GM20000 (cell line): ENCODE data around the gene NHSL2.
"Not testable (repeated sequence)": the region's sequence is repeated elsewhere in the genome, so short reads cannot be mapped to it uniquely, and the experiment has no call there.

ENCODE experiments used
- DNase-seq: peaks from one replicate; pipeline ENCODE4 v3.0.0; 2012; ENCODE audit warnings: low spot score
- TF ChIP-seq, protein P1 (sequence below): IDR thresholded peaks from 2 replicates; pipeline ENCODE4 v1.5.1; 2012; ENCODE audit warnings: mild to moderate bottlenecking, control low read depth; ENCODE audit errors: extremely low read depth, missing control alignments

The NHSL2 gene

DNA sequence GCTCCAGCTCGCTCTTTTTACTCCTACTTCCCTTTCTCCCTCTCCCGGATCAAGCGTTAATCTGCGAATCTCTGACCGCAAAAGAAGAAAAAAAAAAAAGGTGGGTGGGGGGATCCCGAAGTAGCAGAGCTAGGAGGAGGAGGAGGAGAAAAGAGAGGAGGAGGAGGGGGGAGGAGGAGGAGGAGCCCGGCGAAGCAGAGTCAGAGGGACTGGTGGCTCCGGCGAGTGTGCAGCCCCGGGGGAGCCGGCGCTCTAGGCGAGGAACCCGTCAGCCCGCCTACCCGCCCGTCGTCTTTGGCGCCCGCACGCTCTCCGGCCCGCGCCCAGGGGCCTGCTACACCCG is at the start of gene NHSL2:
TSS of gene NHSL2 (plus strand) at position 203 of the 343 bp plus-strand sequence.
- TF ChIP-seq, protein P1, sequence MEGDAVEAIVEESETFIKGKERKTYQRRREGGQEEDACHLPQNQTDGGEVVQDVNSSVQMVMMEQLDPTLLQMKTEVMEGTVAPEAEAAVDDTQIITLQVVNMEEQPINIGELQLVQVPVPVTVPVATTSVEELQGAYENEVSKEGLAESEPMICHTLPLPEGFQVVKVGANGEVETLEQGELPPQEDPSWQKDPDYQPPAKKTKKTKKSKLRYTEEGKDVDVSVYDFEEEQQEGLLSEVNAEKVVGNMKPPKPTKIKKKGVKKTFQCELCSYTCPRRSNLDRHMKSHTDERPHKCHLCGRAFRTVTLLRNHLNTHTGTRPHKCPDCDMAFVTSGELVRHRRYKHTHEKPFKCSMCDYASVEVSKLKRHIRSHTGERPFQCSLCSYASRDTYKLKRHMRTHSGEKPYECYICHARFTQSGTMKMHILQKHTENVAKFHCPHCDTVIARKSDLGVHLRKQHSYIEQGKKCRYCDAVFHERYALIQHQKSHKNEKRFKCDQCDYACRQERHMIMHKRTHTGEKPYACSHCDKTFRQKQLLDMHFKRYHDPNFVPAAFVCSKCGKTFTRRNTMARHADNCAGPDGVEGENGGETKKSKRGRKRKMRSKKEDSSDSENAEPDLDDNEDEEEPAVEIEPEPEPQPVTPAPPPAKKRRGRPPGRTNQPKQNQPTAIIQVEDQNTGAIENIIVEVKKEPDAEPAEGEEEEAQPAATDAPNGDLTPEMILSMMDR = no peak

DNA sequence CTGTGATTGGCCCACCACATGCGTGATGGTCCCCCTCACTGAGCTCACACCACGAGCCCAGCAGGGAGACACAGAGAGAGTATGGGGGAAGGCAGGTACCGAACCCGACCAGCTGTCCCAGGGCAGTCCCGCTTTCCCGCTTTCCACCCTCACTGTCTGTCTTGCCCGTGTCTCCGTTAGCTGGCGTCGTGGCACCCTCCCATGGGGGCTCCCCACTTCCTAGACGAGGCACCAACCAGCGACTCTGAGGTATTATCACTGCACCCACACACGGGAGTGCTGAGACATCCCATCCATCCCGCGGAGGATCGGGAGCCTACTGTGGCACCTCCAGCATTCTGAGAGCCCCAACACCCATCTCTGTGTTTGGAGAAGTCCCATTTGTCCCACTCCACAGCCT is 43.0 kb upstream of the NHSL2 start:
- TF ChIP-seq, protein P1 = no peak
- no peak for DNase-seq

More for the DNA sequence above, at the start of gene NHSL2:
- DNase-seq = peak; percentile 30

DNA sequence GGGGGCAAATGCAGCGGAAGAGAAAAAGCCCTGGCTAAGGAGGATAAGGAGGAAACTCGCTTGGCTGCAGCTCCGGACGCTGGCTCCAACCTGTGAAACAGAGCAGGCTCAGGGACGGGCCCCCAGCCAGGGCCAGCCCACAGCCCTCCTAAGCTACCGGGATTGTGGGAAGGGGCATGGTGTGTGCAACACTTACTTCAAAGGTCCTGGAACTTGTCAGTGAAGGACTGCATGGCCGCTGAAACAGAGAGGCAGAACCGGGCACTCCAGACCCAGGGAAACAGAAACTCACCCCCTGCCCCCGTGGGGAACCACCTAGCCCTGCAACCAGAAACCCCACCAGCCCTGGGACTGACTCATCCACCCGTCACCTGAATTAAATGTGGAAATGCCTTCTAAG is 41.1 kb upstream of the NHSL2 start:
- not testable (repeated sequence) for DNase-seq

DNA sequence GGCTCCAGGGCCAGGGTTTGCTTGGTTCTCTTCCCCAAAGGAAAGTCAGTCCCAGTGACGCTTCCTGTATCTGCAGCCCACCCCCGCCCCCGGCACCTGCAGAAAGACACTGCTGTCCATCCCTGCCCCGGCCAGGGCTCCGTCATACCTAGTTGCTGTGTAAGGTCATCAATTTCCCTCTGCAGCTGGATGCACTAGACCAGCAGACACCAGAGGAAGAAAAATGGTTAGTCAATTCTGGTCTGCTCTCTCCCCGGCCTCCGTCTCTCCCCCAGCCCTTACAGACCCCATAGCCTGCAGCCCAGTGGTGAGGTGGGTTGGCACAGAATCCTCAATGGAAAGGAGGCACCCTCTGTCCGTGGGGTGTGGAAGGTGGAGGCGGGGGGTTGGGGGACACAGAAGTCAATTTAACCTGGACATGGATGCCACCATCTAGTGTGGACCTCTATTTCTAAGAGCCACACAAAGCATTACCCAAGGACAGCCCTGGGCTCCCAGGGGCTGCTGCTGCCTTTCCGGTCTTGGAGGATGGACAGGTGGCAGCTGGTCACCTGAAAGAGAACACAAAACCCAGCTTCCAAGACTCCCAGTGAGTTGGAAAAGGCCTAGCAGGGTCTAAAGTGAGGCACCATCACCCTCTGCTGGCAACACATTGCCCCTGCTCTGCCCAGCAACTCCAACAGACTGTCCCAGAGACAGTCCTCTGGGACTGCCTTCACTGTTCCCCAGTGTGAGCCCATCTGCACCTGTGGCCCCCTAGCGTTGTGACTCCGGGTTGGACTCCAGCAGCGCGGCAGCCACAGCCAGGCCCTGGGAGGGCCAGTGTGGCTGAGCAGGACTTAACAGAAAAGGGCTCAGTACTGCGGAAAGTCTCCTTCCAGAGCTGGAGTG is 40.2 kb upstream of the NHSL2 start:
- peak; percentile 7 for DNase-seq
- TF ChIP-seq, protein P1 = no peak

DNA sequence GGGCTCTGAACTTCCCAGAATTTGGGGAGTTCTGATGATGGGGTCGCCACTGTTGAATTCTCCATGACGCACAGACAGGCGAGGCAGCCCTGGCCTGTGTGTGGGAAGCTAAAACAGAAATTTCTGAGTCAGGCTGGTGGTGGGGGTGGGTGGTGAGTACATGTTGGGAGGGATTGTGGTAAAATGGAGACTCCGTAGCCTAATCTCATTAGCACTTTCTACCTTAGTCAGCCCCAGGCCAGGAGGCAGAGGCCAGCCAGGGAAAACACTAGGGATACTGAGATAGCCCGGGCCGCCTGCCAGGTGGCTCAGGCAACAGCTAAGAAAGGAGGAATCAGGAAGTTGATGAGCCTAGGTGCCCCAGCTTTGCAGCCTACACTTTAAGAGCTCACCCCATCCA is 39.3 kb upstream of the NHSL2 start:
- no peak for DNase-seq
- TF ChIP-seq, protein P1 = no peak

DNA sequence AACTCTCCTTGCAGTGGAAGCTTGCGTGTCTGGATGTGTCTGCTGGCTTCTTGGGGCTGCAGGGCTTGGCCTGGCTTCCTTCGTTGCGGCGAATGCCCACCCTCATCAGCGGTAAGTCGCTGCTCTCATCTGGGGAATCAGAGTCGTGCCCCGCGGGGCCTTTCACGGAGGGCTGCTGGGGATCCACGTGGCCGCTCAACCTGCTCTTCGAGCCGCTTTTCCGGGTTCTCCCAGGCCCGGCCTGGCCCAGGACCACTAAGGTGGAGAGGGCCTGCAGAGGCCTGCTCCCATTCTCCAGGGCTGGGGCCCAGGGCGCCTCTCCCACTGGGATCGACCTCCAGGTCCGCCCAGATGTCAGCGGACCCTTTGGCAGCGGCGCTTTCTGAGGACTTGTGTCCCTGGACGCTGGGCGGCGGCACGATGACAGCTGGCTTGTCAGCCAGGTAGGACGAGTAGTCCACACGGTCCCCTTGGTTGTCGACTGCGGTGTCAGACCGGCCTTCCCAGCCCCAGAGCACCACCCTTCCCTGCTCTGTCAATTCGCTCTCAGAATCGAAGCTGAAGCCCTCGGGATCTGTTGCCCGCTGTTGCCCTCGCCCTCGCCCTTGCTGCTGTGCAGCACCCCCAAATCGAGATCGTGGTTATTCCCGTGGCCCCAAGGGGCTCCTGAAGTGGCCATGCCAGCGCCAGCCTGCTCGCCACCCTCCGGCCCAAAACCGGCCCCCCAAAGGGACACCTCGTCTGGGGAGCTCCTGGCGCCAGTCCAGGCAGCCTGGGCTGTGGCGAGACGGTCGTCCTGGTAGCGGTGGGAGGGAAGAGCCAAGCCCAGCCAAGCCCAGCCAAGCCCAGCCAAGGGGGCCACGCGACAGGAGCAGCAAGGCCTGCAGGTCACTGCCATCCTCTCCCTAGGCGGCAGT is 37.8 kb upstream of the NHSL2 start:
- TF ChIP-seq, protein P1 = no peak
- DNase-seq = no peak

DNA sequence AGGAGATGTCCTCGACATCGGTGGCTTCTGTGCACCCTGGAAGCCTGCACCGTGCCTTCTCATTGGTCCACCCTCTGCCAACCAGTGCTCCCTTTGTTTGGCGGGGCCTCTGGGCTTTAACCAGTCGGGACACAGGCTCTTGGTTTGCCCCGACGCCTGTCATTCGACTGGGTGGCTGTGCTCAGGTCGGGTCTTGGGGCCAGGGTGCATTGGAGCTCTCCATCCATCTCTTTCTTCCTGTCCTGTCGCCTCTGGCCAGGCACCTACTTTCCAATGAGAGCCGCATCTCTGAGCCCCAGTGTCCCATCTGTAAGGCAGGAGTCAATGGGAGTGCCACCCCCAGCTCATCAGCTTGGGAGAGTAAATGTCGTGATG is 37.2 kb upstream of the NHSL2 start:
- no peak for DNase-seq
- TF ChIP-seq, protein P1 = no peak

DNA sequence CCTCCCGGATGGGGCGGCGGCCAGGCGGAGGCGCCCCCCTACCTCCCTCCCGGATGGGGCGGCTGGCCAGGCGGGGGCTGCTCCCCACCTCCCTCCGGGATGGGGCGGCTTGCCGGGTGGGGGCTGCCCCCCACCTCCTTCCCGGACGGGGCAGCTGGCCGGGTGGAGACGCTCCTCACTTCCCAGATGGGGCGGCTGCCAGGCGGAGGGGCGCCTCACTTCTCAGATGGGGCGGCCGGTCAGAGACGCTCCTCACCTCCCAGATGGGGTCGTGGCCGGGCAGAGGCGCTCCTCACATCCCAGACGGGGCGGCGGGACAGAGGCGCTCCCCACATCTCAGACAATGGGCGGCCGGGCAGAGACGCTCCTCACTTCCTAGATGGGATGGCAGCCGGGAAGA is 33.8 kb upstream of the NHSL2 start:
- not testable (repeated sequence) for DNase-seq
